OCI-LY1 (cell line): ENCODE measurements around the gene UVSSA.

Source experiments
- H2AFZ ChIP-seq: fragments of 200-600 bp; sonication (generic), shearing (Covaris generic); 2 replicates; pipeline ENCODE4 v1.6.0; 2014; ENCODE audit warnings: antibody characterized with exemption, mild to moderate bottlenecking, low read length
- H3F3A ChIP-seq: fragments of 200-600 bp; sonication (generic), shearing (Covaris generic); 2 replicates; pipeline ENCODE4 v1.6.0; 2014; ENCODE audit warnings: mild to moderate bottlenecking, antibody characterized with exemption, low read length, moderate library complexity; ENCODE audit not compliant: insufficient read depth
- H3K27ac ChIP-seq: fragments of 200-600 bp; sonication (generic); 2 replicates; pipeline ENCODE4 v1.5.1; 2014; ENCODE audit warnings: low read length, mixed run types, mild to moderate bottlenecking, low read depth; ENCODE audit not compliant: poor library complexity, severe bottlenecking
- H3K27me3 ChIP-seq: fragments of 200-600 bp; sonication (generic); 2 replicates; pipeline ENCODE4 v1.6.0; 2014; ENCODE audit warnings: antibody characterized with exemption, mild to moderate bottlenecking, low read length, moderate library complexity; ENCODE audit not compliant: insufficient read depth
- H3K36me3 ChIP-seq: fragments of 200-600 bp; sonication (generic); 2 replicates; pipeline ENCODE4 v1.6.1; 2014; ENCODE audit warnings: mild to moderate bottlenecking, antibody characterized with exemption, low read length, moderate library complexity, mixed read lengths; ENCODE audit not compliant: insufficient read depth
- H3K4me1 ChIP-seq: fragments of 200-600 bp; sonication (generic); 2 replicates; pipeline ENCODE4 v1.5.1; 2014; ENCODE audit warnings: mild to moderate bottlenecking, low read length, moderate library complexity; ENCODE audit not compliant: insufficient read depth, severe bottlenecking
- H3K4me2 ChIP-seq: fragments of 200-600 bp; sonication (generic), shearing (Covaris generic); 2 replicates; pipeline ENCODE4 v1.6.1; 2014; ENCODE audit warnings: low read length
- H3K4me3 ChIP-seq: fragments of 200-600 bp; sonication (generic); 2 replicates; pipeline ENCODE4 v1.5.1; 2014; ENCODE audit warnings: low read length, low read depth, mild to moderate bottlenecking, mixed read lengths; ENCODE audit not compliant: poor library complexity, severe bottlenecking
- H3K79me2 ChIP-seq: fragments of 200-600 bp; shearing (Covaris generic); 2 replicates; pipeline ENCODE4 v1.6.1; 2016; ENCODE audit warnings: mixed run types, low read length, mixed read lengths; ENCODE audit not compliant: insufficient read depth
- H3K9ac ChIP-seq: fragments of 200-600 bp; sonication (generic), shearing (Covaris generic); 2 replicates; pipeline ENCODE4 v1.6.1; 2014; ENCODE audit warnings: mild to moderate bottlenecking, low read length, mixed read lengths
- H3K9me2 ChIP-seq: fragments of 200-600 bp; sonication (generic), shearing (Covaris generic); 2 replicates; pipeline ENCODE4 v1.6.1; 2014; ENCODE audit warnings: low read depth, mild to moderate bottlenecking, low read length, mixed read lengths
- H3K9me3 ChIP-seq: fragments of 200-600 bp; shearing (Covaris generic); 2 replicates; pipeline ENCODE4 v1.6.1; 2014; ENCODE audit warnings: low read length, mixed read lengths
- H4K20me1 ChIP-seq: fragments of 200-600 bp; sonication (generic), shearing (Covaris generic); 2 replicates; pipeline ENCODE4 v1.6.0; 2016; ENCODE audit warnings: mild to moderate bottlenecking, low read length; ENCODE audit not compliant: insufficient read depth
- CTCF ChIP-seq: fragments of 200-600 bp; sonication (generic), shearing (Covaris generic); IDR thresholded peaks from 2 replicates; pipeline ENCODE4 v1.5.1; 2017; ENCODE audit warnings: mild to moderate bottlenecking, antibody characterized with exemption, low read length, moderate library complexity, mixed read lengths
- EZH2 ChIP-seq: fragments of 200-600 bp; sonication (generic), shearing (Covaris generic); IDR thresholded peaks from 2 replicates; pipeline ENCODE4 v1.8.0; 2017; ENCODE audit warnings: borderline replicate concordance, mixed run types, mild to moderate bottlenecking, antibody characterized with exemption, low read length, moderate library complexity, mixed read lengths

Gene UVSSA

GRCh38 chr4:1406394-1406980 is 59.5 kb downstream of the UVSSA start, which contains the start of gene NKX1-1:
NKX1-1 (minus strand) TSS chr4:1406442; CDS start chr4:1406442, 0 bp downstream.
- H3K4me3 ChIP-seq = no peak within 1 kb of the TSS

GRCh38 chr4:1406981-1407656 is 60.1 kb downstream of the UVSSA start:
- H4K20me1 ChIP-seq = no peaks in the 10 kb centered on the region
- no peaks in the 10 kb centered on the region for H3K79me2 ChIP-seq
- H3K27me3 ChIP-seq = no peaks in the 10 kb centered on the region
- H2AFZ ChIP-seq = no peak overlapping the region
- H3F3A ChIP-seq = no peaks in the 10 kb centered on the region
- H3K27ac ChIP-seq = no peak overlapping the region
- H3K9me3 ChIP-seq = no peaks in the 10 kb centered on the region
- TF ChIP-seq EZH2 = no peak
- TF ChIP-seq CTCF = no peak
- H3K36me3 ChIP-seq = no peaks in the 10 kb centered on the region
- no peak overlapping the region for H3K4me2 ChIP-seq
- H3K9ac ChIP-seq = no peak overlapping the region
- no peak overlapping the region for H3K4me3 ChIP-seq
- H3K9me2 ChIP-seq = no peaks in the 10 kb centered on the region
- H3K4me1 ChIP-seq = no peaks in the 10 kb centered on the region

More at GRCh38 chr4:1406394-1406980, 59.5 kb downstream of the UVSSA start, which contains the start of gene NKX1-1:
- Histone ChIP-seq H3K9ac (no peak within 1 kb of the TSS), H3K27me3 (no peaks in the 10 kb centered on the region), H3K4me1 (no peaks in the 10 kb centered on the region), H3K79me2 (no peaks in the 10 kb centered on the region), H3K27ac (no peak within 1 kb of the TSS), H3K4me2 (no peak within 1 kb of the TSS), H3K36me3 (no peaks in the 10 kb centered on the region), H4K20me1 (no peaks in the 10 kb centered on the region), H3K9me3 (no peaks in the 10 kb centered on the region), H2AFZ (no peak within 1 kb of the TSS), H3K9me2 (no peaks in the 10 kb centered on the region), H3F3A (no peaks in the 10 kb centered on the region)
- TF ChIP-seq EZH2 (no peak), CTCF (no peak)

- Histone ChIP-seq H3K27me3 (no peaks in the 10 kb centered on the region), H3K9ac (no peak overlapping the region), H3K9me3 (no peaks in the 10 kb centered on the region), H3K27ac (no peak overlapping the region), H3K79me2 (no peaks in the 10 kb centered on the region), H3K4me3 (no peak overlapping the region), H3K4me2 (no peak overlapping the region), H3F3A (no peaks in the 10 kb centered on the region), H2AFZ (no peak overlapping the region), H3K36me3 (no peaks in the 10 kb centered on the region), H3K4me1 (no peaks in the 10 kb centered on the region), H4K20me1 (no peaks in the 10 kb centered on the region), H3K9me2 (no peaks in the 10 kb centered on the region)
- TF ChIP-seq CTCF = no peak
- no peak for TF ChIP-seq EZH2
Observed at GRCh38 chr4:1407657-1408333, 60.8 kb downstream of the UVSSA start.
